Retina (tissue), 1 donor: ENCODE measurements around the gene PACSIN1.
"Not testable (repeated sequence)": the region's sequence is repeated elsewhere in the genome, so short reads cannot be mapped to it uniquely, and the experiment has no call there.

Source experiments
- DNase-seq: peaks from one replicate; pipeline ENCODE4 v3.0.0-alpha.2; 2016

The PACSIN1 gene

DNA sequence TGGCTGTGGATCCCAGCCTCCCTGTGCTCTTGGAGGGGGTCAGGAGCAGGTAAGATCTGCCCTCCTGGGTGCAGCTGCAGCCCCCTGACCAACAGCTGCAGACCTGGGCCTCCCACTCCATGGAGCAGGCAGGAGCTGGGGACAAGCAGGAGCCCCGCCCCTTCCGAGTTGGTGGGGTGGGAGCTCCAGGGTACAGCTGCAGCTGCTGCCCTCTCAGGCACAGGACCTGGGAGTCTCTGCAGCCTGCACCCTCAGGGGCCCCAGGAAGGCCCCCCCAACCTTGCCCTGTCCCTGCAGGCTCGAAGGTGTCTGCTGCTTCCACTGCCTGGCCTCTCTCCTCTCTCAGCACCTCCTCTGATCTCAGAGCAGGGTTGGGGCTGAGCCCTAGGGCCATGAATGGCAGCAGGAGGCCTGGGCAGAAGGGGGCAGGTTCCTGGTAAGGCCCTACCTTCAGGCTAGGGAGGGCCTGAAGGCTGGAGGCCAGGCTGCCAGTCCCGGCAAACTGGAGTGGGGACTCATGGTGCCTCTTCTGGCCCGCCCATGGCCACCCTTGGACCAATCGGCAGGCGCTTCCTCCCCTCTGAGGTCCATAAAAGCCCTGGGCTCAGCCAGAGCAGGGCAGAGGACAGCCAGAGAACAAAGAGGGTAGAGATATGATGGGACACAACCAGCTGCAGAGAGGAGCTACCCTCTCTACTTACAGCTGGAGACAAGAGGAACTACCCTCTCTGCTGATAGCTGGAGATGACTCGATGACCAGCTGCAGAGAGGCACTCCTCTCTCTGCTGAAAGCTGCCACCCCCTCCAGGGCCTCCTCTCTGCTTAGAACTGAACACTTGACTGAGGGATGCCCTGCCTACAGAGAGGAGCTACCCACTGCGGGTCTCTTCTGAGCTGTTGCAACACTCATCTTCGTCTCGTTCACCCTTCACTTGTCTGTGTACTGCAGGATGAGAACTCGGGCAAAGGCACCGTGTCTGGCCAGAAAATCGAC lies 7.8 kb upstream of the PACSIN1 start:
- no peak for DNase-seq

DNA sequence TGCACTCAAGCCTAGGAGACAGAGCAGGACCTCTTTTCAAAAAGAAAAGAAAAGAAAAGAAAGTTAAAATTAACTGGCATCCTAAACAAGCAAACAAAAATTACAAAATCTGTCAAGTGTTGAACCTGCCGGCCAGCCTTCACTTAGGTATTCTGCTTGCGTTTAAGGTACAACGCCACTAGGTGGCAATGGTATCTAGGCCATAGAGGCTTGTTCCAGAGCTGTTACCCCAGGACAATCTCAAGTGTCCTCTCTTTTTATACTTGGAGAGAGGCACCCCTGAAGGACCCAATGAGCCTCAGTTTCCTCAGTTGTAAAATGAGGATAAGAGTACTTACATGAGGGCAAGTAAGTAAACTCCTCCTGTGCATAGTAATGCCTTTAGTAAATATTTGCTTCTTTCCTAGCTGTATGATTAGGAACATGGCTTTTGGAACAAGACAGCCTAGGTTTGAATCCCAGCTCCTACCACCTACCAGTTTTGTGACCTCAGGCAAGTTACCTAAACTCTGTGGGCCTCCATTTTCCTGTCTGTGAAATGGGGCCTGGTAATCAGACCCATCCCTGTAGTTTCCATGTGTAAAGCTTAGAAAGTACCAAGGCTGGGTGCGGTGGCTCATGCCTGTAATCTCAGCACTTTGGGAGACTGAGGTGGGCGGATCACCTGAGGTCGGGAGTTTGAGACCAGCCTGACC lies 5.8 kb upstream of the PACSIN1 start:
- DNase-seq = peak; percentile 54

DNA sequence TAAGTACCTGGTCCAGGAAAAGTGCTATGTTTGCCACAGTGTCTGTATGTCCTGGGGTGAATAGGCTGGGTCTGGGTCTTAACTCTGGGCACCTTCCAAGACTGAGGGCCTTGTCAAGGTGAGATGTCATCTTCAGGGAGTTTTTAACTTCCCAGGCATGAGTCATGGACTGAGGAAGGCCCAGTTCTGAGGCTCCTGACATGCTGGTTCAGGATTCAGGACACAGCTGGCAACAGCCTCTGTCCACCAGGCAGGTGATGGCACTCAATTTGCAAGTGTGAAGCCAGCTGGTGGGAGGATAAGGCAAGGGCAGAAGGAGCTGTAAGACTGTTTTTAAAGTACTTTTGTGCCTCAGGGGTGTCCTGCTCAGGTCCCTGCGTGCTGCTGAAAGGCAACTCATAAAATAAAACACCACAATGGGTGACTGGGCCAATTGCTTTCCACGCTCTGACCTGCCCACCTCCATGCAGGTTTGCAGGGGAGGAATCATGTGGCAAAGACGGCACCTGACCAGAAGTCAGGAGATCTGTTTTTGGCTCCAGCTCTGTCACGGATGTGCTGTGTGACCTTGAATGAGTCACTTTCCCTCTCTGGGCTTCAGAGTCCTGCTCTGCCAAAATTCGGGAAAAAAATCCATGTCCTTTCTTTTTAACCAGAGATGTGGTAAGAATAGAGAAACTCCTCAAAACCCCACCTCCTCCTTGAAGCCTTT lies 4.9 kb upstream of the PACSIN1 start:
- DNase-seq = no peak

DNA sequence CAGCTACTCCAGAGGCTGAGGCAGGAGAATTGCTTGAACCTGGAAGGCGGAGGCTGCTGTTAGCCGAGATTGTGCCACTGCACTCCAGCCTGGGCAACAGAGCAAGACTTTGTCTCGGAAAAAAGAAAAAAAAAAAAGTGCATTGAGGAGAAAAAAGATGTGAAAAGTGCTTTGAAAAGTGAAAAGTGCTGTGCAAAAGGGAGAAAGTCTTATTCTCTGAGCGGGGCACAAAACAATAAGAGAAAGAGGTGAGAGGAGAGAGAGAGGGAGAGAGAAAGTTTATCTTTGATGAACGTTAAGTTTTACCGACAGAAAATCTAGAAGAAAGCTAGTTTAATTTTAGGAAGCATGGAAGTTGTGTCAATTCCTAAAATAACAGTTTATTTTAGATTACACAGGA lies 3.9 kb upstream of the PACSIN1 start:
- no peak for DNase-seq

DNA sequence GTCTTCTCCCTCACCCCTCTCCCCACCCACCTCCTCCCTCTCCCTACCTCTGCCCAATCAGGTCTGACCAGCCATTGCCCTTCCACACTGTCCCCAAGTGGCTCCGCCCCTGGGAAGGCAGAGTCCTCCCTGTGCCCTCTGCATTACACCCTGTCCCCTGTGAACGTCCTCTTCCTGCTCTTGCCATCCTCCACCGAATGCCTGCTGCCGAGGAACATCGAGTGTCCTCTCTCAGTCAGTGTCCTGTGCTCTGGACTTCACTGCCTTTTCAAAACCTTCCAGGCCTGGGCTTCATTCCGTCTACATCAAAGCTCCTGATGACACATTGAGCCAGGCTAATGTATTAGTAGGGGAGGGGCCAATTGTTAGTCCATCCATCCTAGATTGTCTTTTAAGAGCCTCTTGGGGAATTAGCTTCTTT lies 3.3 kb upstream of the PACSIN1 start:
- DNase-seq = peak; percentile 51

DNA sequence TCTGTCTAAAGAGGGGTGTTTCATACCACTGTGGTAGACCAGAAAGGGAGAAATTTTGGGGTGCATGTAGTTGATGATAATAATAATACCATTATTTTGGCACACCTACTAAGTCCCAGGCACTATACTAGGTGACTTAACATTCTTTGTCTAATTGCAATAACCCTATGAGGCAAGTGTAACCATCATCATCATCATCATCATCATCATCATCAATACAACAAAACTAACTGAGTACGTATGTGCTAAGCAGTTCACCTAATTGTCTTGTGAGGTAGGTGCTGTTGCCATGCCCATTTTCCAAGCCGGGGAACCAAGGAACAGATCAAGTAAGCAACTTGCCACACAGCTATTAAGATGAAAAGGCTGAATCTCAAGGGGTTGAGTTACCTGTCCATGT lies 2.6 kb upstream of the PACSIN1 start:
- no peak for DNase-seq

DNA sequence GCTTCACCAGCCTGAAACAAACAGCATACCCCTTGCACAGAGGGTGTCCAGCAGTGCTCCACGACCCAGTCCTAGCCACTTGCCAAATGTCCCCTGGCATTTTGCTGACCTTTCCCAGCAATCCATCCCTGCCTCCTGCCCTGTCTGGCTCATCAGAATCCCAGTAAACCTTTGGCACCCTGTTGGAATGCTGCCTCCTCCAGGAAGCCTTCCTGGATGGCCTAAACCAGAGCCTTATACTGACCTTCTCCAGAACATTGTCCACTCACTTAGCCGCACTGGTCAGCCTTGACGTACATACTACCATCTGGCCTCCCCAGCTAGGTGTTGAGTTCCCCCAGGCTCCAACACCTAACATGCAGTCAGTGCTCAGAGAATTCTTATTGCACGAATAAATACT lies 2.0 kb upstream of the PACSIN1 start:
- no peak for DNase-seq

DNA sequence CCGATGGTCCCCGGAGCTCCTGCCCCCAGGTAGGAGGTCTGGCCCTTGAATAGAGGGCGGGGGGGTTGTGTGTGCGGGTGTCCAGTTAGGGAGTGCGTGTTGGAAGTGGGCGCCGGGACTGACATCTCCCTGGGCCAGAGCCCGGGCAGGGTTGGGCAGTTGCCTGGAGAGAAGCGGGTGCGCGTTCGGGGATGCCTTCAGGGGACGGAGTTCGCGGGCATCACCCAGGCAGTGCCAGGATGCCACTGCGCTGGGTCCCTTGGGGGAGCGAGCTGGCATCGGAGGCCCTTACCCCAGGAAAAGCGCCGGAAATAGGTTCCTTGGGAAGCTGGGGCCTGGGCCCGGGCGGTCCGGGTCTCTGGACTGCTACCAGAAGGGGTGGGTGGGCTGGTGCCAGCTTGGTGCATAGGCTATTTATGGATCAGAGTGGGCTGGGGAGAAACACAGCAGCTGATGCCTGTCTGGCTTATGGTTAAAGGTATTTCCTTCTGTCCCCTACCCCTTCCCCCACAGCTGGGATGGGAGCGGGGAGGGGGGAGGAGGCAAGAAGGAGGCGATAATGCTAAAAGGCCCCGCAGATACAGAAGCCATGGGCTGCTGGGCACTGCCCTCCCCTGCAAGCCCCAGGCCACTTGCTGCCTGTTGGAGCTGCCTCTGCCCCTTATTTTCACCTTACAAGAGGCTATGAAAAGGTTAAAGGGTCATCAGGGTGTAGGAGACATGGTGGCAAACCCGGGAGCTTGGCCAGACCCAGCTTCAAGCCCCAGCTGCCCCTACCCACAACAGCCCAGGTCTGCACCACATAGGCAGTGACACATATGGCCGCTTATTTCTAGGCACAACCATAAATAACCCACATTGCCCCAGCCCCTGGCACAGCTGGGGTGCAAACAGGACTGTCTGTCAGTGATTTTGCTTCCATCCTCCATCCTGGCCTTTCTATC lies 638 bp downstream of the PACSIN1 start:
- DNase-seq = no peak

DNA sequence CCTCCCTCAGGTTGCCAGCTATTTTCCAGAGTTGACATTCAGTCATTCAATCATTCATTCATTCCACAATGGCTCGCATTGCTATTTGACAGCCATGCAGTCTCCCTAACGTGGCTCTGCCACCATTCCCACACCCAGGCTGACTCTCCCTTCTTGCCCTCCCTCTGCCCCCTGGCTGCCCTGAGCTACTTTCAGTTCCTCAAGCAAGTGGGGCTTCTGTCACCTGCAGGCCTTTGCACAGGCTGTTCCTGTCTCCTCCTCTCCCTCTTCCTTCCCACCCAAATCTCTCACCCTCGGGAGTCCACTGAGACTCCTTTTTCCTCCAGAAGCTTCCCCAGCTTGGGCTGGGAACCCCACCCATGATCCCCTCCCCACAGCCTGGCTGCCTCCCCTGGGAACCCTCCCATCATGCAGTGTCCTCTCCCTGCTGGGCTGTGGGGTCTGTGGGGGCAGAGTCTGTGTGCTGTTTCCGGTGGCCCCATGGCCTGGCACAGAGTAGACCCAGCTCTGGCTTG lies 2.6 kb downstream of the PACSIN1 start:
- no peak for DNase-seq

DNA sequence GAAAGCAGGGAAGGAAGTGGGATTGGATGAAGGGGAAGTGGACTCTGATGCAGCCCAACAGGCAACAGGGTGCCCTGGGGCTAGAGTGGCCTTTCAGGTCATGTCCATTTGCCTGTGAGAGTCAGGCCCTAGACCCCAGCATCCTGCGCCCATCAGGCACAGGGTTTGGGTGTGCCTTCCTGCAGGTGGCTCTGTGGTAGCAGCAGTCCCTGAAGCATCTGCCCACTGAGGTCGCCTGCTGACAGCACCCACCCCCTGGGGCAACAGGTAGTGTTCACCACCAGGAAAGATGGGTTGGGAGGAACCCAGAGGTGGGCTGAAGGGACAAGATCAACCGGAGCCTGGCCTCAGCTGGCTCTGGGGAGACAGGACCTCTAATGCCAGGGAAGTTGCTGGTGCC lies 3.6 kb downstream of the PACSIN1 start:
- DNase-seq = no peak

DNA sequence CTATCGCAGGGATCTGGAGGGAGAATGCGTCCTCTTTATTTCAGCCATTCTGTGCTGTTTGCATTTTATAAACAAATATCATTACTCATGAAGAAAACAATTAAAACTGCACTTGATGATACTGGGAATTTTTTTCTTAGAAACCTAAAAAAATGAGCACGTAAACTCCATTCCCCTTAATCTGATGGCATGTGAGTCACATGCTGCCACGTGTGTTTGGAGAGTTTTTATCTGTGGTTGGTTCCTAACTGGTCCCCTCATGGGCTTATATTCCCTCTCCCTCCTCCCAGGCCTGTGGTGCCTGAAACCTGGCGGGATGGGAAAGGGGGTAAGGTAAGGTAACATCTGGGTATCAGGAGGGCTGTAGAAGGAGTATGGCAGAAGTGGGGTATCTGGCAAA lies 6.5 kb downstream of the PACSIN1 start:
- DNase-seq = no peak

DNA sequence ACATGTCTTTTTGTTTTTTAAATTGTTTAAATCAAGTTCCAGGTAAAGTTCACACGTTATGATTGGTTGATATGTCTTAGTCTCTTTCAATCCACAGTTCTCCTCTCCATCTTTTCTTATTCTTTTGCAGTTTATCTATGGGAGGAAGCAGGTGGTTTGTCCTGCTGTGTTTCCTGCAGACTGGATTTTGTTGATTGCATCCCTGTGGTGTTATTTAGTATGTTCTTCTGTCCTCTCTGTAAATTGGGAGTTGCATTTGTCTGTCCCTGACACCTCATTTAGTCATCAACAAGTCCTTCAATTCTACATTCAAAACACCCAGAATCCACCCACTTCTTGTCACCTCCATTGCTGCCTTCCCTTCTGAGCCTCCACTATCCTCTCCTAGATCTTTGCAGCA lies 8.1 kb downstream of the PACSIN1 start:
- no peak for DNase-seq

DNA sequence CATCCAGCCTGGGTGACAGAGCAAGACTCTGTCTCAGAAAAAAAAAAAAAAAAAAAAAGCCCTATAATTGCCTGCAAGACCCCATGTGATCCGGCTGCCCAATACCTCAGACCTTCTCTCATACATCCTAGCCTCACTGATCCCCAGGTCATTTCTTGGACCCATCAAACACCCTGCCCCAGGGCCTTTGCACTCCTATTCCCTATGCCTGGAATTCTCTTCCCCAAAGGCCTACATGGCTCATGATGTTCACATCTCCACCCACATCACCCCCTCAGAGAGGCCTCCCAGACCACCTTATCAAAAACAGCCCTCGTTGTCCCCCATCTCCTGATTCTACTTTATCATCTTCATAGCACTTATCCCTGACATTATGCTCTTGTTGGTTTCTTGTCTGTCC lies 8.9 kb downstream of the PACSIN1 start:
- DNase-seq = no peak

DNA sequence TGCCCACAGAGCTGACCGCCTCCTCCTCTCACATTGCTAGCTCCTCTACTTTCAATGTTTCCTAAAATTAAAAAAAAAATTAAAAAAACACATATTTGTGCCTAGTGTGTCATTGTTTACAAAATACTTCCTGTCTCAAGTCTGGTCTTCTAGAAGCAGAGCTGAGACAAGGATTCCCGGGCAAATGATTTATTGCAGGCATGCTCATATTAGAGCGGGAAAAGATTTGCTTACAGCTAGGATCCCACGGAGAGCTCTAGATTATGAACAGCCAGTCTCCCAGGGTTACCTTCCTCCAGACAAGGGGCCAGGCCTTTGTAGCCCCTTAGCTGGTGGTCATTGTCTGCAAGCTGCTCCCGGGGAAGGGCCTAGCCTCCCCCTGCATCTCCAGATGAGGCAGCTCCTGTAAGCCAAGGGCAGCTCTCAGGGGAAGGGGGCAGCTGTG lies 9.4 kb downstream of the PACSIN1 start:
- DNase-seq = no peak

DNA sequence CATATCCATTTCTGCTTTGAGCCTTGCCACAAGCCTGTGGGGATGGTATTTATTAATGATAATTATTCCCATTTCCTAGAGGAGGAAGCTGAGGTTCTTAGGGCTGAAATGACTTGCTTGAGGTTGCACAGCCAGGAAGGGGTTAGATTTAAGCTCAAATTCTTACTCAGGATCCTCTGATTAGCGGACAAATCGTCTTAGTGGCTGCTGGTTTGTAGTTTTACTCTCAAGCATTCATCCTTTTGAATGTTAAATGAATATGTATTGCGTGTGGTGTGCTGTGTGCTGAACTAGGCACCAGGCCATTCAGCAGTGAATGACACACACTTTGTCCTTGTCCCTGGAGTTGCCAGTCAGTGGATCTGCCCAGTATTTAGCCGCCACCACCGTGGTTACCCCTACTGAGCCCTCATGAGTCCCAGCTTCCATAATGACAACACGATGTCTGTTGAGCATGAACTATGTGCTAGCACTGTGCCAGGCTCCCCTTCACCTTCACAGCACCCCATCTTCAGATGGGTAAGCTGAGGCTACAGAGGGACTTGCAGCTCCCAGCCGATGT lies 10.0 kb downstream of the PACSIN1 start:
- DNase-seq = no peak

DNA sequence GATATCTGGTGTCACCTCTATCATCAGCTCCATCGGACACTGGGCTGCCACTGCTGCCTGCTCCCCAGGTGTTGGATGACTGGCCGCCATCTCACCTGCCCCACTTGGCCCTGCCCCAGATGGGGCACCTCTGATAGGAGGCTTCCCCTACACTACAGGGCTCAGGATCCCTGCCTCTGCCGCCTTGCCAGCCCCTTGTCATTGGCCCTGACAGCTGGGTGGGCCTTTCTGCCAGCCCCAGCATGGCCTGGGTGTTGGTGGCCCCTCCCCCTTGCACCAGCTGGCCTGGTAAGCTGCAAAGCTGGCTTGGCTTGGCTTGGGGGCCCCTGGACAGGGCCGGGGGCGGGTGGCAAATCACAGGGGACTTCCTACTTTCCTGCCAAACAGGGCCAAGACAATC lies 10.6 kb downstream of the PACSIN1 start:
- DNase-seq = peak; percentile 39

DNA sequence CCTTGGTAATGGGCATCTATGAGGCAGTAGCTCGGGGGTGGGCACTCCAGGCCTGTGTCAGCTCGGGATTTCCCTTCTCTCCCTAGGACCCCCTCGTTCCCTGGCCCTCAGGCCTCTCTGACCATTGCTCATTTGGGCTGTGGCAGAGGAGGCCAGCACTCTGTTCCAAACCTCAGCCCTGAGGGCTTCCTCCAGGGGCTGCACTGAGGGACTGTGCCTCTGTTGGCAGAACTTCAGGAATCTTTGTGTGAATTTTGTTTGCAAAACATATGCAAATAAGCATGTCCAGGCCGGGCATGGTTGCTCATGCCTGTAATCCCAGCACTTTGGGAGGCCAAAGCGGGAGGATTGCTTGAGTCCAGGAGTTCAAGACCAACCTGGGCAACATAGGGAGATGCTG lies 11.0 kb downstream of the PACSIN1 start:
- DNase-seq = no peak

DNA sequence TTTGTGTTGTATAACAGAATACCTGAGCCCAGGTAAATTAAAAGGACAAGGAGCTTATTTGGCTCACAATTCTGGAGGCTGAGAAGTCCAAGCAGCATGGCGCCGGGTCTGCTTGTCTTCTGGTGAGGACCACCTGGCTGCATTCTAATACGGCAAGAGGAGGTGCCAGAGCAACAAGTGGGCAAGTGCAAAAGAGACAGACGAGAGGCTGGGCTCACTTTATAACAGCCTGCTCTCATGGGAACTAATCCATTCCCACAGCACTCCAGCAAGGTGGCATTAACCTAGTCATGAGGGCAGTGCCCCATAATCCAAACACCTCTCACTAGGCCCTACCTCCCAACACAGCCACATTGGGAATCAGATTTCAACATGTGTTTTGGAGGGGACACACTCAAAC lies 12.9 kb downstream of the PACSIN1 start:
- no peak for DNase-seq

DNA sequence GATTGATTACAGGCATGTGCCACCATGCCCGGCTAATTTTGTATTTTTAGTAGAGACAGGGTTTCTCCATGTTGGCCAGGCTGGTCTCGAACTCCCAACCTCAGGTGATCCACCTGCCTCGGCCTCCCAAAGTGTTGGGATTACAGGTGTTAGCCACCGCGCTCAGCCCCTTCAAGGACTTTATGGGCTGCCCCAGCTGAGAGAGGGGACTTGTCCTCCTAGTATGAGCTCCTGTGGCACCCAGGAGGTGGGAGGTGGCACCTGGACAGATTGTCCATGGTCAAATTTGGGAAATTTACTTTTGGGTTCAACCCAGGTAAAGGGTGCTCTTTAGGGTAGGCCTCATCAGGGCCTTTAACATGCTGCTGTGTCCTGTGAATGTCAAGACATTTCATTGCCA lies 17.9 kb downstream of the PACSIN1 start:
- not testable (repeated sequence) for DNase-seq

DNA sequence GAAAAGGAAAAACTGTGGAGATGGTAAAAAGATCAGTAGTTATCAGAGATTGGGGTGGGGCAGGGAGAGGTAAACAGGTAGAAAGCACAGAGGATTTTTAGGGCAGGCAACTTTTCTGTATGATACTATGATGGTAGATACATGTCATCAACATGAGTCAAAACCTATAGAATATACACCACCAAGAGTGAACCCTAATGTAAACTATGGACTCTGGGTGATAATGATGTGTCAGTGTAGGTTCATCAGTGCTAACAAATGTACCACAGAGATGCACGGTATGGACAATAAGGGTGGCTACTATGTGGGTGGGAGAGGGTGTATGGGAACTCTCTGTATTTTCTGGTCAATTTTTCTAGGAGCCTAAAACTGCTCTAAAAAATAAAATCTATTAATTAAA lies 18.5 kb downstream of the PACSIN1 start:
- DNase-seq = no peak

DNA sequence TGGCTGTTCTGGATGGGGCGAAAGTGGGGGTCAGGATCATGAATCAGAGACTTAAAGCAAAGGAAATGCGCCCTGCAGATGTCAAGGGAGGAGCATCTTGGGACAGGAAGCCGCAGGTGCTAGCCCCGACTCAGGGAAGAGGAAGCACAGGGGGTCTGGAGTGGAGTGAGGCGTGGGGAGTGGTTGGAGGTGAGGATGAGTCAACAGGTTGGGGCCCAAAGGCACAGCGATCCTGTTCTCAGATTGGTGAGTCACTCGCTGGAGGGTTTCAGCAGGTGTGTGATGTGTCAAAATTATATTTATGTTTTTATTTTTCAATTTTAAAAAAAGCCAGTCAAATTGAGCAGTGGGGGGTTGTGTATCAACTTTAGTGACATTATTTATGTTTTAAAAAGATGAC lies 19.0 kb downstream of the PACSIN1 start:
- no peak for DNase-seq
